Measurements from ENCODE around the gene VRK1. TPM values are rescaled to one million over a fixed set of nuclear protein-coding genes. Genes with fewer than 3 reads are reported as not detected.

VRK1 gene
- total and polyA plus RNA-seq, 8 donors: 2.4 to 7.0 (median 3.6) TPM

- Histone ChIP-seq H3K27me3 (no peaks in the 10 kb centered on the region), H3K27ac (no peak overlapping the region), H3K4me1 (no peaks in the 10 kb centered on the region), H3K4me3 (no peak overlapping the region), H3K36me3 (no peaks in the 10 kb centered on the region), H3K9me3 (no peaks in the 10 kb centered on the region)
- intact Hi-C loops (cut with DNase I): no loop called here
- WGBS, 2 donors: 63 to 68% methylated on average over 3 of the region's 3 CpGs
- no peak for FAIRE-seq
- TF ChIP-seq CTCF (IDR thresholded peaks at IDR 0.05): no peak
- no peak for ATAC-seq
- no peak for DNase-seq
Measured at GRCh38 chr14:96930526-96930925, 133.3 kb downstream of the VRK1 start.

Data from pancreas (tissue), 10 donors.